ENCODE measurements around the gene KNOP1.

The KNOP1 gene

DNA sequence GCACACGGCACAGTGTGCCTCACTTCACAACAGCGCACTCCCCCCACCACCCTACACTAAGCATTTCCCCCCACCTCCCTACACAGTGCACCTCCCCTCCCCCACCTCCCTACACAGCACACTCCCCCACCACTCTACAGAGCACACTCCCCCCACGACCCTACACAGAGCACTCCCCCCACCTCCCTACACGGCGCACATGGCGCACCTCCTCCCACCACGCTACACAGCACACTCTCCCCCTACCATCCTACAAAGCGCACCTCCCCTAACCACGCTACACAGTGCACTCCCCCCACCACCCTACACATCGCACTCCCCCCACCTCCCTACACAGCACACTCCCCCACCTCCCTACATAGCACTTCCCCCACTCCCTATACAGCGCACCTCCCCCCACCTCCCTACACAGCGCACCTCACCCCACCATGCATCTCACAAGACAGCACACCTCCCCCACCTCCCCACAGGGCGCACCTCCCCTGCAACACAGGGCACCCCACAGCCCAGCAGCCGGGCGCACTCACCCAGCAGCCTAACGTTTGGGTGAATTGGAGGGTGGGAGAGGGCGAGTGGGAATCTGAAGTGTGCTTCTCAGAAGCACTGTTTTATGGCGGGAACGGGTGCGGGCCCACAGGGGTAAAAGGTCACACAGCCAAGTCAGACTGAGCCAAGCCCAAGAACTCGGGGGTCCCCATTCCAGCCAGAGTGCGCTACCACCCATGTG is 10.3 kb downstream of the KNOP1 start:
- DNase-seq (ENCODE audit: low read depth in 2 of 2): no peak

DNA sequence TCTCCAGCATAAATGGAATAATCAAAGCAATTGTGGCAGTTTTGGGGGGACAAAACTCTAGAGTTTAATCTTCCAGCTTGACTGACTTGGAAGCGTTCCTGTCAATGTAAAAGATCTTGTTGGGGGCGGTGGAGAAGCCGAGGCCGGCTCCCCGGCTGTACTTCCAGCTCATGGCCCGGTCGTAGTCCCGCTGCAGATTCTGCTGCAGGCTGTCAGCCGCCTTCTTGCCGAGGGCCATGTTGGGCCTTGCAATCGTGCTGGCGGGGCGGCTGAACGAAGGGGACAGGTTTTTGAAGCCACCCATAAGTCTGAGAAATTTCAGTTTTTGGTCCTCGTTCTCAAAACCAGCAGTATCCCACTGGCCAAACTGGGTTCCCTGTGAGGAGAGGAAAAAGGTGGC is 11.2 kb downstream of the KNOP1 start:
- DNase-seq (ENCODE audit: low read depth in 2 of 2): no peak

DNA sequence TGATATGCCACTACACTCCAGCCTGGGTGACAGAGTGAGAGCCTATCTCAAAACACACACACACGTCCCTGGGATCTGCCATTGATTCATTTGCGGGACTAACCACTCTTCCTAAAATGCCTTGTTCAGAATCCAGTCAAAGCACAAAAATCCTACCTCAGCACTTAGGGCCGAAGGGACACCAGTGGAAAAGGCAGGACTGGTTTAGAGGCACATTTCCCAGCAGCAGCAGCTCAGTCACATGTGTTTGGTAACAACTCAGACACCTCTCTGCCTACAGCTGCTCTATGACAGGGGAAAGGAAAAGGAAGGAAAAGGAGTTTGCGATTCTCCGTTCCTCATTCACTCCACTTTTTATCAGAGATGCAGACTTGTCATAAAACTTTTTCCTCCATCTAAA is 12.2 kb downstream of the KNOP1 start:
- no peak for DNase-seq (ENCODE audit: low read depth in 2 of 2)

DNA sequence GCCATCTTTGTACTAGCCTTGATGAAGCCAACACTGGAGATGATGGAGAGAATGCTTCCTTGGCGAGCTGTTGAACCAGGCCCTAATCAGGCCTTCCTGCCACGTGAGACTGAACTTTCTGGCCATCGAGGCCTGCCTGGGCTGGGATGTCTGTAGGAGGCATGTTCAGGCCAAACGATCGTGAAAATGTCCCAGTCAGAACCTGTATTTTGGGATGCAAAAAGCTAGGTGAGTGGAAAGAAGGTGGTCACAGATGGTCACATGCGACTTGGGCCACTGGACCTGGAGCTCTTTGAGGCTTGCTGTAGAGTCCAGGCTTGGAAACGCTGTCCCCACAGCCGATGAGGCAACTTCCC is 12.9 kb downstream of the KNOP1 start:
- DNase-seq (ENCODE audit: low read depth in 2 of 2): no peak

DNA sequence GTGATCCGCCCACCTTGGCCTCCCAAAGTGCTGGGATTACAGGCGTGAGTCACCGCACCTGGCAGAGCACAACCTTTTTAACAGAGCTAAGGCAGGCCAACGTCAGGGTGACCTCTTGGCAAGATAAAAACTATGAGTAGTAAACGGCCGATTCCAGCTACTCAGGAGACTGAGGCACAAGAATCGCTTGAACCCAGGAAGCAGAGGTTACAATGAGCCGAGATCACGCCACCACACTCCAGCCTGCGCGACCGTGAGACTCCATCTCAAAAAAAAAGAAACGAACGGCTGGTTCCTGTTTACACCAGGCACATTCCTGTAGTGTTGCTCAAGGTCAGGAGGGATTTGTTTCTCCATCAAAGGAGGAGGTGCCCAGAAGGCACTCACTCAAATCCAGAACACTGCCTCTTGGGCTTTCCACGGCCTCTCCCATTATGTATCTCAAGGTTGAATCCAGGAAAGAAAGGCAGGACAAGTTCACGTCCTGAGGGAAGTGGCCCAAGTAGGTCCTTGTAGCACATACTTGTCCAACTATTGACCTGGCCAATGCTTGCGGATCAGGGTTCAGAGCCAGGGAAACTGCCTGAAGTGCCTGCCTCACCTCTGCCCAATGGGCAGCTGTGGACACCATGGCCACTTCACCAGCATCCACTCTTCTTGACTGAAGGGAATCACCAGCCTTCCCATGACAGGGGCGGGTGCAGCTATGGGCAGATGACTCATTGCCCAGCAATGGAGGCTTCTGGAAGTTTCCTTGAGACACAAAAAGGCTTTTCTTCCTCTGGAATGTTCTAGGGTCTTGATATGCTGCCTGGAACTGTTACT is 13.5 kb downstream of the KNOP1 start:
- no peak for DNase-seq (ENCODE audit: low read depth in 2 of 2)

DNA sequence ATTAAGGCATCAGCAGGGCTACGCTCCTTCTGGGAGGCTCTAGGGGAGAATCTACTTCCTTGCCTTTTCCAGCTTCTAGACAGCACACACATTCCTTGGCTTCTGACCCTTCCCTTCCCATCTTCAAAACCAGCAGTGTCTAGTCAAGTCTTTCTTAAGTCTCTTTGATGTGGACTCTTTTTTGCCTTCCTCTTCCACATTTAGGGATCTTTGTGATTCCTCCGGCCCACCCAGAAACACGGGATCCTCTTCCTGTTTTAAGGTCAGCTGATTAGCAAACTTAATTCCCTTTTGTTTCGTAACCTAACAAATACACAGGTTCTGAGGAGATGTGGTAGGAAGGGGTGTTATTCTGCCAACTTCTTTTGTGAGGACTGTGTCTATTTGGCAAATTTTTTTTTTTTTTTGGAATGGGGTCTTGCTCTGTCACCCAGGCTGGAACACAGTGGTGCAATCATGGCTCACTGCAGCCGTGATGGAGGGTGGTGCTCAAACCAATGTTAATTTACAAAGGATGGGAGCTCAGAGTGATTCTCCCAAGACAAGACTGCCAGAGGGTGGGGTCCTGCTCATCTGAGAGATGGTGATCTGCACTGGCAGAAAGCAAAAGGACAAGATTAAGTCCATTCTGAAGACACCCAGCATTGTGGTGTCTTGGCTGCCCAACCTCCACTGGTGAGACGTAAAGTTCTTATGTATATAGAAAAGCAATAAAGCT is 14.7 kb downstream of the KNOP1 start:
- no peak for DNase-seq (ENCODE audit: low read depth in 2 of 2)

DNA sequence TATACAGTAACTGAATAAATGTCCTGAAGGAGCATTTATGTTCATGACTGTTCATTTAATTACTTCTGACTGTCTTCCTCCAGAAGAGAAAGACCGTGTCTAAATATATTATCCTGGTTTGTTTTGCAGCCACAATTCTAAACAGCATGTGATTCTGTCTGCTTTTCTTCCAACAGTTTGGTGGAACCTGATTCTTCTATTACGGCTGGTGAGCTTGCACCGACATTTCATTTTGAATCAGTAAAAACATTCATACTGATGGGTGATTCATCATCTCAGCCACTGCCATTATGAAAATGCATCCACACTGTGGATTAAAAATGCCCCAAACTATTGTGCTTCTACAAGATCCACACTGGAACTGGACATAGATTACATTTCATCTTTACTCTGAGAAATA is 16.9 kb downstream of the KNOP1 start:
- no peak for DNase-seq (ENCODE audit: low read depth in 2 of 2)

DNA sequence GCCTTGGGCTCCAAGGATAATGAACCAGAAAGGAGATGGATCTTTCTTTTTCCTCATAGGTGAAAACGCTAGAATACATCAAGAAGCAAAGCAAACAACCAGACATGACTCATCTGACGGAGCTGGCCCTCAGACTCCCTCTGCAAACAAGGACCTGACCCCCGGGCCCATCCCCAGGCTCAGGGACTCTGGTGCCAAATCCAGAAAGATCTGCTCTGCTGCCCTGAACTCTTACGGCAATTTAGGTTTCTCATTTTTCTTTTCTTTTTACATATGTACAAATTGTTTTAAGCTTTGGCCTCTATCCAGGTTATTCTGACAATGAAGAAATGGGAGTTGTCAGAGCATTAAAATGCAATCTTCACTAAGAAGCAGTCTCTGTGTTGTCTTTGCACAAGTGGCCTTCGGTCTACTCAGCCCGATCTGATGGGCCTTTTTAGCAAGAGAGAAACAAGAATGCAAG is 17.7 kb downstream of the KNOP1 start:
- DNase-seq (ENCODE audit: low read depth in 2 of 2): no peak

DNA sequence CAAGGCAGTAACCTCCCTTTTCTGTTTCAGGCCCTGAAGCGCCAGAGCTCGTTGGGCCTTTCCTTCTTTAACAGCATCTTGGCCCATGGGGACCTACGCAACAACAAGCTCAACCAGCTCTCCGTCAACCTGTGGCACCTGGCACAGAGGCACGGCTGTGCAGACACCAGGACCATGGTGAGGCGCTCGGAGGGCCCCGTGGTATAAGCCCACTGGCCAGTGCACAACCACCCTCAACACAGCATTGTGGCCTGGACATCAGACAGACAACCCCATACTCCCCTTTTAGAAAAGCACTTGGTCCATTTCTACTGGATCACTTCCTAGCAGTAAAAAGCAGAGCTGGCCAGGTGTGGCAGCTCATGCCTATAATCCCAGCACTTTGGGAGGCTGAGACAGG is 18.6 kb downstream of the KNOP1 start:
- DNase-seq (ENCODE audit: low read depth in 2 of 2): no peak

DNA sequence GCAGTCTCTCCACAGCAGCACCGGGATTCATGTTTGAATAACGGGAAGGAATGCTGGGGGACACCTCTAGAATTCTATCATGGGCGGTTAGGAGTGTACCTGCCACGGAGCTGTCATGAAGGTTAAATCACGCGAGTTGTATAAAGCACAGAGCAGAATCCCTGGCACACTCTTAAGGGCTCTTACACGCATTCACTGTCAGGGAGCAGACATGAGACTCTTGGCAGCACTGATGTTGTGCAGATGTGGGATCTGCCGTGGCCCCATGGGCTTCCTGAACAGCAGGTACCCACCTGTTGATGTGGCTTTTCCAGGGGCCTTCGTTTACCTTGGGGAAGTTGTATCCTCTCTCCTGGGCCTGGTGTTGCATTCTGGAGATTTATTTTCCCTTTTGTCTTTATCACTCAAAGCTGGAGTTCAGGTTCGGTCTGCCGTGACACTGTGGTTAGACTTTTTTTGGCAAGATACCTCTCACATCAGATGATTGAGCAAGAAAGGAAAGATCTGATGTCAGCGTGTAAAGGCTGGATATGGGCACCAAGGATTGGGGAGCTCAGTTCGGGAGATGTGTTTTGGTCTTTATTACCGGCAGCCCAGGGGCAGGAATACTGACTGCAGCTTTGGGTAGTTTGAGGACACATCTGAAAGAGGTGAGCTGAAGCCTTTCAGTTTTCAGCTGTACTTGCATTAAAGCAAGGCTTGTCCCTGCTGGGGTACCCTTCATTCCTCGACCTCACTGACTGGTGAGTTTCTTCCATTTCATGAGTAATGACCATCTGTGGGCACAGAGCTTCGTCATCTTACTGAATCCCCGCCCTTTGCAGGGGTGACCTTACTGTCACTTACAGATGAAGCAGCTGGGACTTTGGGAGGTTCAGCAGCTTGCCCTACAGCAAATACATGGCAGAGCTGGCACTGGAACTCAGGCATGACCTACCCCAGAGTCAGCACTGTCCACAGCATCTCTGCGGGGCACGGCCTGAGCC is 19.3 kb downstream of the KNOP1 start:
- DNase-seq (ENCODE audit: low read depth in 2 of 2): no peak

DNA sequence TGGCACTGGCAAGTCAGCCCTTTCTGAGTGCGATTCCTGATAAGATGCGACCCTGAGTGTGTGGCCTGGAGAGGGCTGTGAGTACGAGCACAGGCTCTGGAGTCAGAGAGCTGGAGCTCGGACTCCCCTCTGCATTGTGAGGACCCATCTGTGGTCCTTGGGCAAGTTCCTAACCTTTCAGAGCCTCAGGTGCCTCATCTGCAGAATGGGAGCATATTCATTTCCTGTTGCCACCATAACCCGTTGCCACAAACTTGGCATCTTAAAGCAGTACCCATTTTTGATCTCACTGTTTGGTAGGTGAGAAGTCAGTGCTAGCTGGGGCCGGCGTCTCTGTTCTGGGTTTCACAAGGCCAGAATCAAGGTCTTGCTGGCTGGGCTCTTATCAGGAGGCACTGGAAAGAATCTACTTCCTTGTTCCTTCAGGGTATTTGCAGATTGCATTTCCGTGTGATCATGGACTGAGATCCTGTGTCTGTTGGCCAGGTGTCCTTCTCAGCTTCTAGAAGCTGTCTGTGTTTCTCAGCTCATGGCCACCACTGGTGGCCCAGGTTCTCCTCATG is 20.2 kb downstream of the KNOP1 start:
- no peak for DNase-seq (ENCODE audit: low read depth in 2 of 2)

DNA sequence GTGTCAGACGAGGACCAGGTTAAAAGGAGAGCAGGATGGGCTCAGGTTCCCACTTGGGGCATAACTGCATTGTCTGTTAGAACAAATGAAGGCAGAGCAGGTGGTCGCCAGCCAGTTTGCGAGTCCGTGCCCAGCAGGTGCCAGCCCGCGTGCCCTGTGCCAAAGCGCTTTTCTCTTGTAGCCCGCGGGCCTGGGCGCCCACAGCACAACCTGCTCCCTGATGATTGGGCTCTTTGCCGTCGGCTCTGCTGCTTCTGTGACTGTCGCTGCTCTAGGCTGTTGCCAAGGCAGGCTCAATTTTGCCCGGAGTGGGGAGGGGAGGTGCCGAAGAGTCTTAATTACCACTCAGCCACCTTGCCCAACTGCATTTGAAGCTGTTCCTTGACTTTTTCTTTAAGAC is 21.1 kb downstream of the KNOP1 start:
- no peak for DNase-seq (ENCODE audit: low read depth in 2 of 2)

DNA sequence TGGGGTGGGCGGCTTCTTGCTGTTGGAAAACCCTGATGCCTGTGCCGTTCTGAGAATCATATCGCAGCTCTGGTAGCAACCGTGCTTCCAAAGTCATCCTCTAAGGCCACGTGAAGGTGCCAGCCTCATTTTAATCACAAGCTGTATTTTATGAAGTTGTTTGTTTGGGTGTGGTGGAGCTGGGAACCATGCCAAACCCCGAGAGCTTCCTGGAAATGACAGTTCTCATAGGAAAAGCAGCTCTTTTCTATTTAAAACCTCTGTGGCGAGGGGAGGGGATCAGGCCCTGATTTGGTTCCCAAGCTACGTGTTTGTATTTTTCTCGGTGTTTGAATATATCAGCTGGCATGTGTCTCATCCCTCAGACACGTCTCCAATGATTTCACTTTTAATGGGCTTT is 21.7 kb downstream of the KNOP1 start:
- DNase-seq (ENCODE audit: low read depth in 2 of 2): peak; percentile 23 to 39

DNA sequence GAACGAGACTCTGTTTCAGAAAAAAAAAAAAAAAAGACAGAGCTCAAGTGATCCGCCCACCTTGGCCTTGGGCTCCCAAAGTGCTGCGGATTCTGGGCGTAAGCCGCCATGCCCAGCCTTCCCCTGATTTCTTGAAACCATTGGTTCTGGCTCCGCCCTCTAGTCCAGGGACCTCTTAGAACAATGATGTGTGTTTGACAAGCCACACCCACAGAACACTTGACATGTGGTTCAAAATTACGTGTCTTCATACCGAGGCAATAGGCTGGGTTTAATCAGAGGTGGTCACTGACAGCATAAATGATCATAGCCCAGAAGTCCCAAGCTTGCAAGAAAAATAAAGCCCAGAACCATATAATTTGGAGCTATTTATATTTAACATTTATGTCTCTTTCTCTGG is 23.0 kb downstream of the KNOP1 start:
- DNase-seq (ENCODE audit: low read depth in 2 of 2): no peak

DNA sequence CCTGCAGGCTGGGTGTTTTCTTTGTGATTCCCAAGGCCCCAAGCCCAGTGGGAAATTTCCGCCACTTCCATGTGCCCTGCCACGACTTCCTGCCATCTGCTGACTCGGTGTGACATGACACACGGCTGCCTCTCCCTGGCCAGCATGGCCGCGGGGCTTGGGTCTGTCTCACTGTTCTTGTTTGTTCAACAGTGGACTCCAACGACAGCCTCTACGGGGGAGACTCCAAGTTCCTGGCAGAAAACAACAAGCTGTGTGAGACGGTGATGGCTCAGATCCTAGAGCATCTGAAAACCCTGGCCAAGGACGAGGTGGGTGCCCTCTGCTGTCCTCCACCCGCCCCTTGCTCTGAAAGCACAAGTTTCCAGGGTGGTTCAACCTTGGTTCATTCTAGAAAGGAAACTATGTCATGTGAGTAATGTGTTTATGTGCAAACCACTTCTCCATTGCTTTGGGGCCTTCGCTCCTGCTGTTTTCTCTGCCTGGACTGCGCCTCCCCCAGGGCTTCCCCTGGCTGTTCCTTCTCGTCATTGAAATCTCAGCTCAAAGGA is 26.8 kb downstream of the KNOP1 start:
- DNase-seq (ENCODE audit: low read depth in 2 of 2): no peak

DNA sequence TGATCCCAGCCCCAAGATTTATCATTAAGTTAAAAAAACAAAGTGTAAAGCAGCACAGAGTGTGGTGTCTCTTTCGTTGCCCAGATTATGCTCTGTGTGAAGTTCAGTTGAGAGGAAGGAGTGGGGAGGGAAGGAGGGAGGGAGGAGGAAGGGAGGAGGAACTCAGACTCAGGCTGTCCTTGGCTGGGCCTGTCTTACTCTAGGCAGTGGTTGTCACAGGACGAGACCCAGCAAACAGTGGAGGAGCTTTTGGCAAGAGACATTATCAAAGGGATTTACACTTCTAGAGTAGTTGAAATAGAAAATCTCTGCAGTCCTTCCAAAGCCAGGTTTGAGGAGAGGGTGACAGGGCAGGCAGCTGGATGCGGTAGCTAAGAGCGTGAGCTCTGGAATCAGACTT is 27.8 kb downstream of the KNOP1 start:
- DNase-seq (ENCODE audit: low read depth in 2 of 2): no peak

DNA sequence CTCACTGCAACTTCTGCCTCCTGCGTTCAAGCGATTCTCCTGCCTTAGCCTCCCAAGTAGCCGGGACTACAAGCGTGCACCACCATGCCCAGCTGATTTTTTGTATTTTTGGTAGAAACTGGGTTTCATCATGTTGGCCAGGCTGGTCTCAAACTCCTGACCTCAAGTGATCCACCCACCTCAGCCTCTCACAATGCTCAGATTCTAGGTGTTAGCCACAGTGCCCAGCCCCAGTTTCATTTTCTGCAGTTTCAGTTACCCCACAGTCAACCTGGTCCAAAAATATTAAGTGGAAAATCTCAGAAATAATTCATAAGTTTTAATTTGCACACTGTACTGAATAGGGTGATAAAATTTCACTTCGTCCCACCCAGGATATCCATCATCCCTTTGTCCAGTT is 28.7 kb downstream of the KNOP1 start:
- DNase-seq (ENCODE audit: low read depth in 2 of 2): no peak

DNA sequence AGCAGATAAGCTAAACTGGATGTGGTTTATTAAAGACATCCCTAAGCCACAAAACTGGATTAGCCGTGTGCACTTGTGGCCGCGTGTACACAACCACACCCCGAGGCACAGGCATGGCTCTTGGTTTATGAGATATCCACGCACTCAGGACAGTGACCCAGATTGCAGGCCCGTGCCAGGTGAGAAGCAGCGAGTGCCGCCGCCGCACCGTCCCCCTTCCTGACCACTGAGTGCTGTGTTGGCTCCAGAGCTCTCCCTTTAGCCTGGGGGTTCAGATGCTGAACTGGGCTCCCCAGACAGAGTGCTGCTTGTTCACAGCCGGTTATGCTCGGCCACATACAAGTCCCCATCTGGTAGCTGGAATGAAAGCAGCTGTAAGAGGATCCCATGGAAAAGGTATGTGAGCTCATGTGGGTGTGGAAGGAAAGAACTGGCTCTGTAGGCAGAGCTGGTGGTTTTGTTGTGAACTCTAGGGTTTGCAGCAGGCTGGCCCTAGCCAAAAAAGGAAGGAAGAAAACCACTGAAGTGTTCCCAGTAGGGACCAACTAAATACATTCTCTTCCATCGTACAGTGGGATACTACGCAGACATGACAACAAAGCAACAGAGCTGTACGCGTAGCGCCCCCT is 29.5 kb downstream of the KNOP1 start:
- DNase-seq (ENCODE audit: low read depth in 2 of 2): no peak

DNA sequence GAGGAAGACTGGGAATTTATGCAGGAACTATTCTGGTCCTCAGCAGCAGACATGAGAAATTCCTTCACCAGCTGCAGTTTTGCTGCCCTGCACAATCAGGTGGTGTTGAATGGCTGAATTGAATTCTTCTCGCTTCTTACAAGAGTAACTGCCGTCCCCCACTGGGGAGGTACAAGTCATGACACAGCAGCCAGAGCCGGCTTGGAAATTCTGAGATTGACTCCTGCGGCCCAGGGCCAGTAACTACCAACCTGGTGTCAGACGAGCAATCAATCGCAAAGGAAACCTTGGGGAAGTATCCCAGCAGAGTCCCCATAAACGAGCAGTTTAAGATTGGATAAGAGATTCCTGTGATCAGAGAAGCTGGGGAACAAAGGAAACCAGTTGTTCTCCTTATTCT is 30.7 kb downstream of the KNOP1 start:
- no peak for DNase-seq (ENCODE audit: low read depth in 2 of 2)

DNA sequence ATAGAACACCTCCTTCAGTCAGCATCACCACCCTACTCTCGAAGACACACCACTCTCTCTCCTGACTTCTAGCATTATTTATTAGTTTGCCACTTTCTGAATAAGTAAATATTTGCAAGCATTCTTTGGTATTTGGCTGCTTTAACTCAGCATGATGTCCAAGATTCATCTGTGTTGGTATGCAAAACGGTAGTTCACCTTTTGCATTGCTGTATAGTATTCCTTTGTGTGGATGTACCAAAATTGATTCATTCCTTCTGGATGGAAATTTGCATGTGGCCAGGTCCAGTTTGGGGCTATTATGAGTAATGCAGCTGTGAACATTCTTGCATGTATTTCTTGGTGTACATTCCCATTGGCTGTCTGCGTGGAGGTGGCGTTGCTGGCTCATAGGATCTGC is 32.9 kb downstream of the KNOP1 start:
- no peak for DNase-seq (ENCODE audit: low read depth in 2 of 2)
